ENCODE data around the gene CRX. TPM values are rescaled to one million over a fixed set of nuclear protein-coding genes. Genes with fewer than 3 reads are reported as not detected.
"Not testable (repeated sequence)": the region's sequence is repeated elsewhere in the genome, so short reads cannot be mapped to it uniquely, and the experiment has no call there.

Gene CRX
- not detected for polyA plus RNA-seq

- Mint-ChIP-seq H3K27me3 (peaks cover 15% of the 10 kb centered on the region), H3K36me3 (no peaks in the 10 kb centered on the region), H3K27ac (no peak within 1 kb of the TSS), H3K4me3 (peak within 1 kb of the TSS in 1 of 4 donors; percentile 54), H3K9me3 (no peaks in the 10 kb centered on the region), H3K4me1 (peaks cover 3 to 5% (median 5%) of the 10 kb centered on the region in 3 donors)
Observed at GRCh38 chr19:47821460-47822020, at the start of gene CRX. TSS of gene CRX (plus strand) at chr19:47821937. CDS start at chr19:47834444, 12,507 bp downstream.

- peak overlapping the region in 2 of 4 donors; percentile 42 to 77 for H3K4me3 Mint-ChIP-seq
- H3K27ac Mint-ChIP-seq, result no peak overlapping the region
- H3K27me3 Mint-ChIP-seq, result peaks cover 1% of the 10 kb centered on the region
- no peaks in the 10 kb centered on the region for H3K36me3 Mint-ChIP-seq
- H3K4me1 Mint-ChIP-seq, result peaks cover 8 to 14% (median 9%) of the 10 kb centered on the region in 3 donors
- no peaks in the 10 kb centered on the region for H3K9me3 Mint-ChIP-seq
Observed at GRCh38 chr19:47776568-47776967, 45.2 kb upstream of the CRX start.

GRCh38 chr19:47777245-47778048 is 44.3 kb upstream of the CRX start:
- Mint-ChIP-seq H3K4me3 (peak overlapping the region; percentile 86 to 97 (median 96)), H3K27ac (peak overlapping the region in 2 of 3 donors; percentile 57 to 96), H3K4me1 (peaks cover 8 to 14% (median 9%) of the 10 kb centered on the region in 3 donors)
- H3K36me3 Mint-ChIP-seq, H3K9me3 Mint-ChIP-seq, H3K27me3 Mint-ChIP-seq: not testable (repeated sequence)

- peaks cover 8 to 14% (median 9%) of the 10 kb centered on the region in 3 donors for H3K4me1 Mint-ChIP-seq
- H3K4me3 Mint-ChIP-seq, result peak within 1 kb of the TSS; percentile 86 to 97 (median 96)
- peak within 1 kb of the TSS; percentile 57 to 96 (median 95) for H3K27ac Mint-ChIP-seq
- H3K9me3 Mint-ChIP-seq, result no peaks in the 10 kb centered on the region
- no peaks in the 10 kb centered on the region for H3K27me3 Mint-ChIP-seq
- peaks cover 2% of the 10 kb centered on the region for H3K36me3 Mint-ChIP-seq
Observed at GRCh38 chr19:47778049-47778953, 43.4 kb upstream of the CRX start, which contains the start of gene SELENOW. TSS of gene SELENOW (plus strand) at chr19:47778703. CDS start at chr19:47778786, 83 bp downstream.

- Mint-ChIP-seq H3K27ac (peak overlapping the region; percentile 57 to 96 (median 95)), H3K9me3 (no peaks in the 10 kb centered on the region), H3K27me3 (no peaks in the 10 kb centered on the region), H3K4me3 (peak overlapping the region; percentile 86 to 97 (median 96)), H3K36me3 (peaks cover 2% of the 10 kb centered on the region), H3K4me1 (peaks cover 8 to 16% (median 9%) of the 10 kb centered on the region in 3 donors)
Observed at GRCh38 chr19:47778954-47779351, 42.8 kb upstream of the CRX start.

GRCh38 chr19:47779524-47780214 is 42.1 kb upstream of the CRX start:
- Mint-ChIP-seq H3K4me3 (peak overlapping the region; percentile 86 to 97 (median 96)), H3K36me3 (peaks cover 4% of the 10 kb centered on the region), H3K9me3 (no peaks in the 10 kb centered on the region), H3K27me3 (no peaks in the 10 kb centered on the region), H3K4me1 (peaks cover 8 to 16% (median 9%) of the 10 kb centered on the region in 3 donors), H3K27ac (peak overlapping the region; percentile 53 to 95 (median 63))

- H3K27me3 Mint-ChIP-seq, result no peaks in the 10 kb centered on the region
- H3K4me3 Mint-ChIP-seq, result peak overlapping the region in 3 of 4 donors; percentile 86 to 97 (median 95)
- H3K4me1 Mint-ChIP-seq, result peaks cover 8 to 16% (median 9%) of the 10 kb centered on the region in 3 donors
- H3K9me3 Mint-ChIP-seq, result no peaks in the 10 kb centered on the region
- peaks cover 4% of the 10 kb centered on the region for H3K36me3 Mint-ChIP-seq
- H3K27ac Mint-ChIP-seq, result peak overlapping the region in 2 of 3 donors; percentile 63 to 95
Observed at GRCh38 chr19:47780215-47780551, 41.6 kb upstream of the CRX start.

GRCh38 chr19:47781590-47782262 is 40.0 kb upstream of the CRX start:
- peaks cover 4% of the 10 kb centered on the region for H3K36me3 Mint-ChIP-seq
- peak overlapping the region in 1 of 4 donors; percentile 72 for H3K4me3 Mint-ChIP-seq
- no peak overlapping the region for H3K27ac Mint-ChIP-seq

GRCh38 chr19:47786566-47786965 is 35.2 kb upstream of the CRX start:
- Mint-ChIP-seq H3K27me3 (no peaks in the 10 kb centered on the region), H3K4me3 (peak overlapping the region in 1 of 4 donors; percentile 32), H3K27ac (no peak overlapping the region), H3K4me1 (peaks cover 0 to 3% (median 2%) of the 10 kb centered on the region in 3 donors), H3K36me3 (peaks cover 4% of the 10 kb centered on the region), H3K9me3 (no peaks in the 10 kb centered on the region)

More at GRCh38 chr19:47781590-47782262, 40.0 kb upstream of the CRX start:
- Mint-ChIP-seq H3K9me3 (no peaks in the 10 kb centered on the region), H3K27me3 (no peaks in the 10 kb centered on the region), H3K4me1 (peaks cover 4 to 16% (median 9%) of the 10 kb centered on the region in 3 donors)

GRCh38 chr19:47787307-47787706 is 34.4 kb upstream of the CRX start:
- not testable (repeated sequence) for H3K4me3 Mint-ChIP-seq, H3K4me1 Mint-ChIP-seq, H3K27me3 Mint-ChIP-seq, H3K36me3 Mint-ChIP-seq, H3K9me3 Mint-ChIP-seq, H3K27ac Mint-ChIP-seq

- not testable (repeated sequence) for H3K9me3 Mint-ChIP-seq, H3K27me3 Mint-ChIP-seq, H3K4me1 Mint-ChIP-seq, H3K27ac Mint-ChIP-seq, H3K4me3 Mint-ChIP-seq, H3K36me3 Mint-ChIP-seq
Observed at GRCh38 chr19:47789811-47790210, 31.9 kb upstream of the CRX start.

GRCh38 chr19:47790398-47790814 is 31.3 kb upstream of the CRX start:
- H3K4me1 Mint-ChIP-seq, result peaks cover 0 to 2% (median 1%) of the 10 kb centered on the region in 3 donors
- H3K4me3 Mint-ChIP-seq, result peak overlapping the region in 2 of 4 donors; percentile 33 to 58
- H3K27ac Mint-ChIP-seq, result peak overlapping the region in 1 of 3 donors; percentile 31
- H3K9me3 Mint-ChIP-seq, result peaks cover 0 to 6% (median 0%) of the 10 kb centered on the region in 3 donors
- H3K27me3 Mint-ChIP-seq, result no peaks in the 10 kb centered on the region
- H3K36me3 Mint-ChIP-seq, result peaks cover under 1% of the 10 kb centered on the region

GRCh38 chr19:47792616-47793015 is 29.1 kb upstream of the CRX start:
- Mint-ChIP-seq H3K27ac (no peak overlapping the region), H3K4me1 (peaks cover 0 to 3% (median 2%) of the 10 kb centered on the region in 3 donors), H3K27me3 (peaks cover 3% of the 10 kb centered on the region), H3K4me3 (no peak overlapping the region), H3K9me3 (peaks cover 0 to 6% (median 0%) of the 10 kb centered on the region in 3 donors), H3K36me3 (peaks cover 3% of the 10 kb centered on the region)

- Mint-ChIP-seq H3K4me3 (no peak overlapping the region), H3K9me3 (peaks cover 0 to 6% (median 0%) of the 10 kb centered on the region in 3 donors), H3K27ac (no peak overlapping the region), H3K36me3 (peaks cover 3% of the 10 kb centered on the region), H3K27me3 (peaks cover 15% of the 10 kb centered on the region), H3K4me1 (peaks cover 0 to 3% (median 0%) of the 10 kb centered on the region in 3 donors)
Observed at GRCh38 chr19:47794526-47794925, 27.2 kb upstream of the CRX start.

Measured in IgD-negative memory B cell (primary cell).